HepG2 (cell line): ENCODE measurements around the gene RSBN1L. TPM values are rescaled to one million over a fixed set of nuclear protein-coding genes. Genes with fewer than 3 reads are reported as not detected.

ENCODE experiments used
- CENPBD1 ChIP-seq: sonication (generic); formaldehyde crosslinking; IDR thresholded peaks from 2 replicates; pipeline ENCODE4 v1.8.0; 2022; ENCODE audit warnings: missing genetic modification reagents, low read depth, mild to moderate bottlenecking, borderline replicate concordance
- DMAP1 ChIP-seq: IDR thresholded peaks from 2 replicates; pipeline ENCODE4 v1.6.1; 2016
- DNMT1 ChIP-seq: sonication (generic); formaldehyde crosslinking; IDR thresholded peaks from 2 replicates; pipeline ENCODE4 v1.5.1; 2020; ENCODE audit warnings: mild to moderate bottlenecking, missing genetic modification reagents
- FOXK1 ChIP-seq: sonication (generic); formaldehyde crosslinking; IDR thresholded peaks from 2 replicates; pipeline ENCODE4 v1.4.0; 2020; ENCODE audit warnings: low read depth, missing genetic modification reagents, borderline replicate concordance
- IRX3 ChIP-seq: sonication (generic); formaldehyde crosslinking; IDR thresholded peaks from 2 replicates; pipeline ENCODE4 v1.8.1; 2023; ENCODE audit warnings: mild to moderate bottlenecking, low read depth, missing genetic modification reagents, borderline replicate concordance
- KLF9 ChIP-seq: IDR thresholded peaks from 2 replicates; pipeline ENCODE4 v1.6.1; 2016; ENCODE audit warnings: low read depth
- MXD3 ChIP-seq: IDR thresholded peaks from 2 replicates; pipeline ENCODE4 v1.6.1; 2016; ENCODE audit warnings: mild to moderate bottlenecking, missing biosample characterization, missing genetic modification reagents
- MYC ChIP-seq: sonication (generic); formaldehyde crosslinking; IDR thresholded peaks from 2 replicates; pipeline ENCODE4 v1.9.0; 2021; ENCODE audit warnings: missing genetic modification reagents, borderline replicate concordance
- NFYC ChIP-seq: IDR thresholded peaks from 2 replicates; pipeline ENCODE4 v1.6.1; 2016; ENCODE audit warnings: missing genetic modification reagents, missing compliant biosample characterization
- SMC3 ChIP-seq: IDR thresholded peaks from 2 replicates; pipeline ENCODE4 v1.6.1; 2011; ENCODE audit warnings: low read length, improper control_type of control experiment
- SMYD3 ChIP-seq: sonication (generic); formaldehyde crosslinking; IDR thresholded peaks from 2 replicates; pipeline ENCODE4 v1.8.1; 2023; ENCODE audit warnings: mild to moderate bottlenecking, missing genetic modification reagents
- THAP9 ChIP-seq: sonication (generic); formaldehyde crosslinking; IDR thresholded peaks from 2 replicates; pipeline ENCODE4; 2020; ENCODE audit warnings: missing genetic modification reagents, mild to moderate bottlenecking, borderline replicate concordance
- ZFP62 ChIP-seq: sonication (generic); formaldehyde crosslinking; IDR thresholded peaks from 2 replicates; pipeline ENCODE4 v1.4.0; 2020; ENCODE audit warnings: missing genetic modification reagents
- ZNF180 ChIP-seq: sonication (generic); formaldehyde crosslinking; IDR thresholded peaks from 2 replicates; pipeline ENCODE4 v1.4.0; 2020; ENCODE audit warnings: low read depth, missing genetic modification reagents, borderline replicate concordance
- ZNF574 ChIP-seq: sonication (generic); formaldehyde crosslinking; IDR thresholded peaks from 2 replicates; pipeline ENCODE4 v1.4.0; 2020; ENCODE audit warnings: missing genetic modification reagents
- ZNF761 ChIP-seq: sonication (generic); formaldehyde crosslinking; conservative IDR thresholded peaks from 2 replicates; pipeline ENCODE4 v1.4.0; 2020; ENCODE audit warnings: mild to moderate bottlenecking, missing genetic modification reagents
- ZNF770 ChIP-seq: sonication (generic); formaldehyde crosslinking; IDR thresholded peaks from 2 replicates; pipeline ENCODE4 v1.5.0; 2020; ENCODE audit warnings: mild to moderate bottlenecking, missing genetic modification reagents
- ZNF850 ChIP-seq: sonication (generic); formaldehyde crosslinking; conservative IDR thresholded peaks from 2 replicates; pipeline ENCODE4 v1.9.0; 2021; ENCODE audit warnings: mild to moderate bottlenecking, missing genetic modification reagents
- ZNF883 ChIP-seq: sonication (generic); formaldehyde crosslinking; IDR thresholded peaks from 2 replicates; pipeline ENCODE4 v1.5.1; 2020; ENCODE audit warnings: mild to moderate bottlenecking, missing genetic modification reagents; ENCODE audit errors: not compliant biosample characterization
- ZSCAN5A ChIP-seq: sonication (generic); formaldehyde crosslinking; IDR thresholded peaks from 2 replicates; pipeline ENCODE4 v1.8.0; 2022; ENCODE audit warnings: mild to moderate bottlenecking, missing genetic modification reagents, borderline replicate concordance
- polyA plus RNA-seq, 8 experiments: library from polyadenylated mRNA; depleted of rRNA in 3 of 8; stranded (reverse) in 7 of 8; unstranded in 1 of 8; fragments of >200 nt; fragmentation: Illumina TruSeq in 4 of 8; extraction: Trizol in 4 of 8; gene quantifications; 2 replicates each; pipeline versions ENCODE4 v1.2.1 to v1.2.3, GENCODE V29; 2011 to 2016; ENCODE audit warnings: low read depth in 4 of 8, missing spikeins in 1 of 8, mixed read lengths in 1 of 8; ENCODE audit not compliant: insufficient read depth in 1 of 8
- total RNA-seq, 5 experiments: library from RNA; depleted of rRNA; stranded (reverse); fragments of >200 nt; fragmentation: Illumina TruSeq; extraction: Trizol; gene quantifications; 2 replicates each; pipeline ENCODE4 v1.2.3, GENCODE V29; 2016; ENCODE audit warnings: low read depth in 1 of 5

Gene RSBN1L
- total and polyA plus RNA-seq, 2 of the 13 experiments (the other 11 are each of a cell fraction or from before 2014, with no cell fraction given) = 7.7 to 21.3 TPM

- TF ChIP-seq KLF9 (peak; percentile 93; the same call in 1 of the 2 replicates), ZSCAN5A (no peak), ZNF574 (CRISPR knock-in tag) (peak; percentile 41), FOXK1 (peak; percentile 79), ZFP62 (no peak), SMYD3 (CRISPR knock-in tag) (no peak), NFYC (peak; percentile 98), MYC (0 out of 2 replicates have a peak, but pooled peaks have one; percentile 7), DNMT1 (no peak), ZNF770 (CRISPR knock-in tag) (no peak), ZNF850 (CRISPR knock-in tag) (no peak), ZNF180 (CRISPR knock-in tag) (no peak), ZNF883 (peak; percentile 17), MXD3 (CRISPR knock-in tag) (peak; percentile 63; the same call in 1 of the 2 replicates), DMAP1 (CRISPR knock-in tag) (peak; percentile 77), ZNF761 (peak; percentile 73; the same call in 1 of the 2 replicates), SMC3 (no peak), IRX3 (CRISPR knock-in tag) (no peak), CENPBD1 (CRISPR knock-in tag) (no peak), THAP9 (CRISPR knock-in tag) (peak; percentile 74; the same call in 1 of the 2 replicates)
These were observed at the start of gene RSBN1L (continued) for GRCh38 chr7:77696057-77696642.
